DMS53 treated with DMSO at 0.1 percent for 48 hours (cell line): ENCODE measurements around the gene STAT4.

ENCODE experiments used
- DNase-seq: peaks from one replicate; lab custom pipeline; 2025; ENCODE audit not compliant: unreplicated experiment; lab: John Stamatoyannopoulos, UW

STAT4 gene

GRCh38 chr2:191049728-191050639 is 100.8 kb downstream of the STAT4 start:
- DNase-seq = no peak

DNA sequence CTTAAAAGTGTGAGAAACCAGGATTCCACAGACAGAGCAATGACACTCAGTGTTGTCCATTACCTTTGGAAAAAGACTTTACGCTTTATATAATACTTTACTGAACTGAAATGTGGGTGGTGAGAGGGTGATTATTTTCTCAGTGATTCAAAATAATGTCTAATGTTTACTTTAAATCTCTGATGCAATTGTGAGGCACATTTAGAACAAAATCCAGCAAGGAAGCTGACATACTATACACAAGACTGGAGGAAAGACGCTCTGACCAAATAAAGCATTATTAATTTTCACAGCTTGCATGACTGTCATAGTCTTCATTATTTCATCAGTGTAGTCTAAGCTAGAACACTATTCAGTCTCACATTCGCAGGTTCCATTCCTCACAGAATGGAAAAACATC is 102.7 kb downstream of the STAT4 start:
- no peak for DNase-seq

GRCh38 chr2:191045141-191045540 is 105.7 kb downstream of the STAT4 start:
- no peak for DNase-seq

DNA sequence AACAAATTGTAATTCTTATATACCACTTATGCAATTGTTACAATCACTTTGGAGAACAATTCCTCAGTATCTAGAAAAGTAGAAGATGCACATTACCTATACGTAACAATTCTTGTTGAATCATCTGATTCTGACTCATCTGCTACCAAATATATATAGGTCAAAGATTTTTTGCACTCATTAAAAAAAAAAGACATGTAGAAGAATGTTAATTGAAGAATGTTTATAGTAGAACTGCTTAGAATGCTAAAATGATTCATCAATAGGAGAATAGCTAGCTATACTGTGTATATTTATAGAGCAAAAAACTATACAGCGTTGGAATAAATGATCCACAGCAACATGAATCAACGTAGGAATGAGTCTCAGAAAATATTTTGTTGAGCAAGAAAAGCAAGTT is 107.4 kb downstream of the STAT4 start:
- no peak for DNase-seq

GRCh38 chr2:191041418-191042161 is 109.2 kb downstream of the STAT4 start:
- DNase-seq = peak; percentile 89

GRCh38 chr2:191039616-191040015 is 111.2 kb downstream of the STAT4 start:
- DNase-seq = no peak

- no peak for DNase-seq
These were observed 112.1 kb downstream of the STAT4 start for GRCh38 chr2:191038741-191039140.

DNA sequence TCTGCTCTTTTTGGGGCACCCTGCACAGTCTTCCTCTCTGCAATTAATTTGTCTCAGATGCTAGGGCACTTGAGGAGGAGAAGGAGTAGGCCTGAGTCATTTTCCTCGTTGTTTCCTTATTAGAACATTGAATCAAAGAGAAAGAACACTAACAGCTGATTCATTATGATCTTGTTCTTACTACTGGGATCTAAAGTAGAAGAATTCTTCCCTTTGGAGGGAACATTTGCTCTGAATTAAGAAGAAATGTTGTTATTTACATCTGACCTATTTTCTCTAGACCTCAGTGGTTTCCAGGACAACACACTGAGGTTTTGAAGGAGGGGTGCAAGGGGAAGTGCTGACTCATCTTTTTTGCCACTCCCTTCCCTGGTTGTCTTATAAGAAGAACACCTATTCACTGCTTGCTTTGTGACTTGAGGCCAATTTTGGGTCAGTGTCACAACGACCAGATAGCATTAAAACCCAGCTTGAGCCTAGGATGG is 112.5 kb downstream of the STAT4 start:
- no peak for DNase-seq

- DNase-seq = no peak
These were observed 113.4 kb downstream of the STAT4 start for GRCh38 chr2:191037351-191037750.

GRCh38 chr2:191036363-191036762 is 114.4 kb downstream of the STAT4 start:
- DNase-seq = no peak

GRCh38 chr2:191032588-191033429 is 118.0 kb downstream of the STAT4 start:
- DNase-seq = peak; percentile 64

DNA sequence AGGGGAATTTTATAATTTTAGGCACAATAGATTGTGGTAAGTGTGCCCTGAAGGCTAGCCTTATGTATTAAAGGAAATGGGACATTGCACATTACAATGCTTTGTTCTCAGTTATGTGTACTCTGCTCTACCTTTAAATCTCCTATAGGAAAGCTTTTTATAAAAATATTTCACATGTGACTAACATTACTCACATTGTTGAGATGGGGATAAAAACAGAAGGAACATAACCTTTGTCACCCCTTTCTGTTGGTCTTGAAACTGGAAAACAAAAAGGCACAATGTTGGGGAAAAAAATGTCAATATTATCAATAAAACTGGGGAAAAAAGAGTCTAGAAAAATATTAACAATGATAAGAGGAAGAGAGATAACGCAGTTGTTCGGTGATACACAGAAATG is 119.5 kb downstream of the STAT4 start:
- DNase-seq = no peak

- peak; percentile 48 for DNase-seq
These were observed 120.2 kb downstream of the STAT4 start for GRCh38 chr2:191030521-191031154.

GRCh38 chr2:191029280-191029950 is 121.4 kb downstream of the STAT4 start:
- DNase-seq = no peak

GRCh38 chr2:191026377-191026776 is 124.4 kb downstream of the STAT4 start:
- no peak for DNase-seq

GRCh38 chr2:191025135-191025534 is 125.7 kb downstream of the STAT4 start:
- no peak for DNase-seq

DNA sequence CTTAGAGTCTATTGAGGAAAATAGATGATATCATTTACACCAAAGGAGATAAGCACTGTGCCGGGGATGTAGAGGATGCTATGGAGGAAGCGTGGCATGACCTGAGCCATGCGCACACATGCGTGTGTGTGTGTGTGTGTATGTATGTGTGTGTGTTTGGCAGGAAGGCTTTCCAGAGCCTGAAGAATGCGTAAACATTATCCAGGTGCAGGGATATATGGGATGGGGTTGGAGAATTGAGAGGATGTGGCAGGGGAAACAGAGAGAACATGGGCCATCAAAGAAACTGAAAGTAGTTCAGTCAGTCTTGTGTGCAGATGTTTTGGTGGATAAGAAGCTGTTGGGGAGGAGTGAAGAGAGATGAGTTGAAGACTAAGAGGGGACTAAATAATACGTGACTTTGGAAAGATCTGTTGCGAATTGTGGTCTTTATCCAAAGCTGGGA is 127.5 kb downstream of the STAT4 start:
- no peak for DNase-seq

DNA sequence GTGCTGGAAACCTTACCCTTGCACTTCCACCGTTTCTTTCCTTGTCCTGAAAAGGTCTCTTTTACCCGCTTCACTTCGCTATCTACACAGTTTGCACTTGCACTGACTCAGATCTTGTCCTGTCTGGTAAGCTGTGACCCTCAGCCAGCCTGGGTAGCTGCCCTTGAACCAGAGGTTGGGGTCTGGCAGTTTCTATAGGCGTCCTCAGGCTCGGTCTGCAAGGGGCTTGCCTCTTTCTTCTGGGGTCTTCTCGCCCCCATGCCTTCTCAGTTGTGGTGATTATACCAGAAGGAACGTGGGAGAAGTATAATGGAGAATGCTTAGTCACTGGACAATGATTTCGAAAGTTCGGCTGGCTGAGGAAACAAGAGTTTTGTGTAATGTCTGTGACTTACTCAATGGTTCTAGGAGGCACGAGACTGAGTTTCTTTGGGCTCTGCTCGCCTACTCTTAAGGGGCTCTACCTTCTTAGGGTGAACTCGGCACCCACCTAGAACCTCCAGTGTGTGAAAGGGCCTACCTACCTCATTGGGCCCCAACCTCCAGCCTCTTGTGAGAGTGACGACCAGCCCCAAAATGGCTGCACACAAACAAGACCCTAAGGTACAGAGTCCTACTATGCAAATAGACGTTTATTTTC is 129.9 kb downstream of the STAT4 start:
- DNase-seq = peak; percentile 62

- peak; percentile 94 for DNase-seq
These were observed 130.5 kb downstream of the STAT4 start for GRCh38 chr2:191020221-191020741.
